Measurements from ENCODE around the gene PHLPP1.
"Not testable (repeated sequence)": the region's sequence is repeated elsewhere in the genome, so short reads cannot be mapped to it uniquely, and the experiment has no call there.

PHLPP1 gene

DNA sequence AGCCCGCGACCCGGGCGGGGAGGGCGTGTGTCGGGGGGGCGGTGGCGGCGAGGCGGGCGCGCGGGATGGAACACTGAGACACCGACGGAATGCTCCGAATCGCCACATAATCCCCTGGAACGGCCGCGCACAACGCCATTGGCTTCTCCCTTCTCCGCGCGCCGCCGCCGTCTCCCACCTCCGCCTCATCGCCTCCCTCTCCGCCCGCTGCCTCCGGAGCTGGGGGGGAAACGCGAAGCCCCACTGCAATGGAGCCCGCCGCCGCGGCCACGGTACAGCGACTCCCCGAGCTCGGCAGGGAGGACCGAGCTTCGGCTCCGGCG is at the start of gene PHLPP1:
Gene PHLPP1 (plus strand): TSS at position 106 of the 323 bp plus-strand sequence. CDS start 143 bp downstream, at position 249.
- no peak for DNase-seq

DNA sequence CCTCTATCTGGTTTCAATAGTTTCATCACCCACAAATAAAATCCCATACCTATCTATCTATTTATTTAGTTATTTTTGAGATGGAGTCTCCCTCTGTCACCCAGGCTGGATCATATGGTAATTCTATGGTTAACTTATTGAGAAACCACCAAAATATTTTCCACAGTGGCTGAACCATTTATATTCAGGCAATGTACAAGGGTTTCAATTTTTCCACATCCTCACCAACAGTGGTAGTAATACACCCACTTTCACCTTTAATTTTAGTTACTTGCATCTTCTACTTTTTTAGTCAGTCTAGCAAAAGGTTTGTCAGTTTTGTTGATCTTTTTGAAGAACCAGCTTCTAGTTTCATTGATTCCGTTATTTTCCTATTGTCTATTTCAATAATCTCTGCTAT is 46.1 kb upstream of the PHLPP1 start:
- DNase-seq: no peak

DNA sequence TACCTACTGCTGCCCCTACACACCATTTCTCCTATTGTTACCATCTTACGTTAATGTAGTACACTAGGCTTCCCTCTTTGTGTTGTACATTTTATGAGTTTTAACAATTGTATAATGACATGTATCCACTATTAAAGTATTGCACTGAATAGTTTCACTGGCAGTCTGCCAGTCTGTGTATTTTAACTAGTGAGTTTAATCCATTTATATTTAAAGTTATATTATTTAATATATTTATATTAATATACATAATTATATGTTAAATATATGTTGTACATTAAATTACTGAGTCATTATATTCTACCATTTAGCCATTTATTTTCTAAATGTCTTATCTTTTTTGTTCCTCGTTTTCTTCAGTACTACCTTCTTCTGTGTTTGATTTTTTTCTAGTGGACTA is 44.8 kb upstream of the PHLPP1 start:
- no peak for DNase-seq

DNA sequence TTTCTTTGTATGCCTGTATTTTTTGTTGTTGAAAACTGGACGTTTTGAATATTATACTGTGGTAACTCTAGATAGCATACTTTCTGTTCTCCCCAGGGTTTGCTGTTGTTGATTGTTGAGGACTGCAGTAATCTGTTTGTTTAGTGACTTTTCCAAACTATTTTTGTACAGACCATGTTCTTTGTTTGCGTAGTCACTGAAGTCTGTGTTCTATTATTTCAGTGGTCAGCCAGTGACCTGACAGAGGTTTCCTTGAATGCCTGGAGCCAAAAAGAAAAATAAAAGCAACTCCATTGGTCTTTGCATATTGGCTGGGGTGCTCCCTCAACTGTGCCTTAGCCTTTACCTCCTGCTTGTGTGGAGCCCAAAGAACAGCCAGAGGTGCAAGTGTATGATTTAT is 42.7 kb upstream of the PHLPP1 start:
- no peak for DNase-seq

DNA sequence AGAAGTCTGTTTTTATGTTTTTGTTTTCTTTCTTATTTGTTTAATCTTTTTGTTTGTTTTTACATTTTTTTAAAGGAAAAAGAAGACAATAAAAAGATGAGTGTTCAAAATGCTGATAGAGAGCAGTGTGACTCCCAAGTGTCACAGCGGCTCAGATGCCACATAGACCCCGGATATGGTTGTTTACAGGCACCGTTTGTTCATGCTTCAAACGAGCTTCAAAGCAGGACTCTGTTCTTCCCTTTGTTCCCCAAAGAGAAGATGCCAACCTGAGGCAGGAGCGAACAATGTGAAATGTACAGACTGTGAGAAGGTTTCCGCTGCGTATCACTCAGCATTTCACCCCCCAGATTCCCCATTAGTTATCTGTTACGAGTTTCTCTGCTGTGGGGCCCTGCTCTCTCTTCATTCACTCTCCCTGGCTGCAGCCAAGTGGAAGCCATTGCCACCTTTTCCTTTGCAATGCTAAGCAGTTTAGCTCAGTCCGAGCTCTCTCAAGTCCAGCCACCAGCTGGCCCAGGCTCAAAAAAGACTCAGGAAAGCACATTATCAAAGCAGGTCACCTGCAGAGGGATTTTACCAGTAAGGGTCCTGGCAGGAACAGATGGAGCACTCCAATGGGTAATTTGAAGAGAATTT is 36.4 kb upstream of the PHLPP1 start:
- DNase-seq: no peak

DNA sequence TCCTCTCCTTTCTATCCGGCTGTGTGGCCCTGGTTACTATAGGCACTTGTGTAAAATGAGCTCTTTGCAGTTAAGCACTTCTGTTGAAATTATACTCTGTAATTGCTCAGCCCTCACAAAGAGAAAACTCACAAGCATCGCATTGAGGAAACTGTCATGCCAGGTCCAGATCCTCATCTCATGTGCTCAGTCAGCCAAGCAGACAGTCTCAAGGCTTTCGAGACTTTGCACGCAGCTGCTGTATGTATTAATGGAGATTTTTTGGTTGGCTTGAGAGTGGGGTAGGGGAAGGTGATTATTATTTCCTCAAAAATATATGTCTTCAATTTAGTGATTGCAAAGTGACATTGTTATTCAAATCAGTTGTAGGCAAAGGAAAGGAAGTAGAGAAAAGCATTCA is 33.0 kb upstream of the PHLPP1 start:
- DNase-seq: no peak

DNA sequence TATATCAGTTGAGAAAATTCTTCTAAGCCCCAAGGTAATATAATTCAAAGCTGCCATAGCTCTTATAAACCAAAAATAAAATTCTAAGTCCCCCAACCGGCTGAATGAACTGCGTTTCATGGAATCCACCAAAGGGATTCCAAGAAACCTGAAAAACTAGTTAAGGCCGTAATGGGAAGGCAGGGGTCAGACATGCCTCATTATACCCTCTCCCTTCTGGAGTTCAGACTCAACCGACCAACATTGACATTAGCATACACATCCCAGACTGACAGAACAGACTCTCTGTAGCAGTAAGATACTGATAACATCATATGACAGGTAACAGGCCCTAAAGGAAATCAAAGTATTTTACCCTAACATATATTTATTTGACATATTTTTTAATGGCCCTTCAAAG is 31.4 kb upstream of the PHLPP1 start:
- DNase-seq: no peak

DNA sequence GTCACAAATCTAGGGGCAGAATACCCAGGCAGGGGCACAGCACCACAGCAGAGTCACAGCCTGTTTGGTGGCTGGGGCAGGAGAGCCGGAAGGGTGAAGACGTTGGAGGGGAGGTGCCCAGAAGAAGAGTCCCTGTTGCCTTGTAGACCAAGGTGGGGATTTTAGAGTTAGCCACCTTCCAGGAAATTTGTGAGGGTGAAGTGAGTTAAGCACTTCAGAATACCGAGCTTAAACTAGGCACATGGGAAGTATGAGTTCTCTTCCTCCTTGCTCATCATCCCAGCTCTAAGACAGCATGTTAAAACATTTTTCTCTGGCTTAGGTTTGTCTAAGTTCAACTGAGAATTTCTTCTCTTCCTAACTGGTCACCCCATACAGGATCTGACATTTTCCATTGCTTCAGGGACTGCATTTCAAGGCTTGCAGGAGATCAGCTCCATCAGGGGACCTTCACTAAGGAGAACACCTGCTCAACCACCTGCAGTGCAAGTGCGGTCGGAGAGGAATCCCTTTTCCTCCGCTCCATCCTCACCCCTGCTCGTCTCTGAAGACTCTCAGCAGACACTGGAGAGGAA is 26.5 kb upstream of the PHLPP1 start:
- no peak for DNase-seq

DNA sequence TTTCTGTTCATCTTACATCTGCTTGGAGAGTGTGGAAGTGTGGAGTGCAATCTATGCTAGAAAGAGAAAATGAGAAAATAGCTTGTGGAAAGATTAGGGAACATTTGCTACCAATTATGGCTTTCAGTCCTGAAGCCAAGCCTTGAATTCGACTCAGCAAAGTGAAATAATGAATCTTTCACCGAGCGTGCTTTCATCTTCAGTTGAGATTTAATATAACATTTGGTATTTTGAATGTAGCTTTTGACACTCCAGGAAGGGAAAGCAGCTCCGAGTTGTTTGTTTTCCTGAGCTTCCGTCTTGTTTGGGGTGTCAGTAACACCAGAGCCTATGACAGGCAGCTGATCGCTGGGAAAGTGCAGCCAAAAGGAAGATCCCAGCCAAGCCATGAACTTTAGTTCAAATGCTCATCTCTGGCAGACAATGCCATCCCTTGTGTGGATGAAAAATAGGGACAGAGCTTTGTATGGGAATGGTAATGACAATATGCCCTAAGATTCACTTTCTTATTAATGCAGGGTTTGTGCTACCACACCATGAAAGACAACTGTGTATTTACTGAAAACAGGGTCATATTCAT is 25.0 kb upstream of the PHLPP1 start:
- DNase-seq: no peak

DNA sequence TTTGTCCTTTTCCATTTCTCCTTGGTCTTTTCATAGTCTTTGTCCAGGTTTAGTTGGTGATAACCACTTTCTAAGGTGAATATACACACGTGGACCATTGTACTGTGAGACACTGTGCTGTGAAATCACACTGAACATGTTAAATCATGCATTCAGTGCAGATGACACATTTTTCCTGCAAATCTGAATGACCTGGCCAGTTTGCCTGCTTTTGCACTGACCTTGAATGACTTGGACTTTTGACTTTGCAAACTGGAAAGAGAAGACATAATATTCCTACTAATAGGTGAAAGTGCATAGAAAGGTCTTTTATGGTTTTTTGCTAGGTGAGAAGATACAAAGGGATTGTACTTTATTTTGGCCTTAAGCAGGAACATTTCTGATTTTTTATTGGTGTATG is 21.7 kb upstream of the PHLPP1 start:
- DNase-seq: no peak

DNA sequence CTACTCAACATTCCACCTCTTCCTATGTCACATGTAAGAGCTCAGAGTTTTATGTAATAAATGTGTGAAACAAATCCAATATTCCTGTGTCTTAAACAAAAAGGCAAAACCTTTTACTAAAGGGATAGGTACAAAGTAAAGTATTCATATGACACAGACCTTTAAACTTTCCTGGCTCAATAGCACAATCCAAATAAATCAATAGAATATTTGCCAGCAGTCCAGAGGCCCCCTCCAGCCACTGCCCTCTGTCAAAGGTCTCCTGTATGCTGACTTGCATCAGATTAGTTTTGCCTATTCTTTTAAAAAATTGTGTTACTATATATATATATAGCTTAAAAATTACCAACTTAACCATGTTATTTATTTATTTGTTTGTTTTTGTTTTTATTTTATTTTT is 17.7 kb upstream of the PHLPP1 start:
- no peak for DNase-seq

DNA sequence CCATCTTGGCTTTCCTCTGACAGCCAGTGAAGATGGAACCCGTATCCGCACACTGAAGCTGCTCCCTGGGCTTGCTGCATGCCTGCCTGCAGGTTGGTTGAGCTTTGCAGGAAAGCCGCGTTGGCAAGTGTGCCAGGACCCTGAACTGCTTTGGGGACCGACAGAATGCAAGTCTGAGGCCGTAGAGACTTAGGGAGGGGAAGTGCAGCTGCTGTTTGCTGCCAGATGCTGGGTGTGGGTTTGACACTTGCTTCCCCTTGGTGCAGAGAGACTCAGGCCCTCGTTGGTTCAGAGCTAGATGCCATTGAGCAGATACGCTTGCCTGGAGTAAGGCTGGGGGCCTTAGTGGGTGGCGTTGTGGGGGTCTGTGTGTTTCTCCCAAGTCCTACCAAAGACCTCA is 13.1 kb upstream of the PHLPP1 start:
- DNase-seq: no peak

DNA sequence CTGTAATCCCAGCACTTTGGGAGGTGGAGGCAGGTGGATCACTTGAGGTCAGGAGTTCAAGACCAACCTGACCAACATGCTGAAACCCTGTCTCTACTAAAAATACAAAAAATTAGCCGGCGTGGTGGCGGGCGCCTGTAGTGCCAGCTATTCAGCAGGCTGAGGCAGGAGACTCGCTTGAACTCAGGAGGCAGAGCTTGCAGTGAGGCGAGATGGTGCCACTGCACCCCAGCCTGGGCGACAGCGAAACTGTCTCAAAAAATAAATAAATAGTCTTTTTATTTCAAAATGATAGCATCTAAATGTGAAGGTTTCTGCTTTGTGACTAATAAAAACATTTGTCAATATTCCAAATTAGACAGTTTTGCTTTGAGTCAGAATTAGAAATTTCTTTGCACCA is 8.5 kb upstream of the PHLPP1 start:
- DNase-seq: not testable (repeated sequence)

DNA sequence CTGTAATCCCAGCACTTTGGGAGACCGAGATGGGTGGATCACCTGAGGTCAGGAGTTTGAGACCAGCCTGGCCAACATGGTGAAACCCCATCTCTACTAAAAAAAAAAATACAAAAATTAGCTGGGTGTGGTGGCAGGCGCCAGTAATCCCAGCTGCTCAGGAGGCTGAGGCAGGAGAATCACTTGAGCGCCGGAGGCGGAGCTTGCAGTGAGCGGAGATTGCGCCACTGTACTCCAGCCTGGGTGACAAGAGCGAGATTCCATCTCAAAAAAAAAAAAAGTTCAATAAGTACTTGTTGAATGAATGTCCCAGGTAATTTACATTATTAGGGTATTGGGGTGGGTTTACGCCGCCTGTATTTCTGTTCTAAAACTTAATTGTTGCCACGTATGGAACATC is 5.4 kb upstream of the PHLPP1 start:
- DNase-seq: not testable (repeated sequence)

DNA sequence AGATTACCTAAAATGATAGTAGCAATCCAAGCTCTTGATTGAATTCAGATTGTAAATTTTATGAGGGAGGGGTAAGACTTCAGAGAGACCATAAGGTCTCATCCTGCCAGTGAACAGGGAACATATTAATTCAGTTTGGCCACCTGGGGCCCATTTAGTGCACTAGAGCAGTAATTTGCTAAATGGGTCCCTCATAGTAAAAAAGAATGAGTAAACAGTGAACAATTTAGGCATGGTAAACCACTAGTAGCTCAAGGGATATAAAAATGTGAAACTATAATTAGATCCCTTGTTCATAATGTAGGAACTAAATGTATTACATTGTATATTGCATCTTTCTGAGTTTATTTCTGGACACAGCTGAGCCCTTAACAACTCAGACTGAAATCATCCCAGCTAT is 4.9 kb upstream of the PHLPP1 start:
- DNase-seq: no peak

DNA sequence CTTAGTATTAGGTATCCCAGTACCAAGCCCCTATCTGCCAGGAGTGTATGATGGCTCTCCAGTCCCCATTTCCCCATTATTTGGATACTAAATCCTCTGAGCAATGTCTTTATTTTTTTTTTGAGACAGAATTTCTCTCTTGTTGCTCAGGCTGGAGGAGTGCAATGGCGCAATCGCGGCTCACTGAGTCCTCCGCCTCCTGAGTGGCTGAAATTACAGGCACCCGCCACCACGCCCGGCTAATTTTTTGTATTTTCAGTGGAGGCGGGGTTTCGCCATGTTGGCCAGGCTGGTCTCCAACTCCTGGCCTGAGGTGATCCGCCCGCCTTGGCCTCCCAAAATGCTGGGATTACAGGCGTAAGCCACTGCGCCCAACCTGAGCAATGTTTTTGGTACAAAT is 3.6 kb upstream of the PHLPP1 start:
- DNase-seq: no peak

DNA sequence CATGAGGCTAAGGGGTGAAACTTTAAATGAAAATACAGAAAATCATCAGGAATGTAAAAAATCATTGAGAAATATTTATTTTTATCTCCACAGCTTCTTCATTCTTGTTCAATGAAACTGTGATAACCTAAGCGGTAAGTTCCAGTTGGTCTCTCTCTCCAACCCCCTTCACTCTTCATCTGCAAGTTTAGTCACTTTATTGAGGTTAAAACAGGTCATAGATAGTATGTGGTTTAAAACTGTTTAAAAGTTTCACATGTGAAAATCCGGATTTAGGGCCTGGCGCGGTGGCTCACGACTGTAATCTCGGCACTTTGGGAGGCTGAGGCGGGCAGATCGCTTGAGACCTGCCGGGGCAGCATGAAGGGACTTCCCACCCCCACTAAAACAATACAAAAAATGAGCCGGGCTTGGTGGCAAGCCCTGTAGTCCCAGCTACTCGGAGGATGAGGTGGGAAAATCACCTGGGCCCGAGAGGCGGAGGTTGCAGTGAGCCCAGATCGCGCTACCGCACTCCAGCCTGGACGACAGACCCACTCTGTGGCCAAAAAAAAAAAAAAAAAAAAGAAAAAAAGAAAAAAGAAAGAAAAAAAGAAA is 1.6 kb upstream of the PHLPP1 start:
- DNase-seq: no peak

DNA sequence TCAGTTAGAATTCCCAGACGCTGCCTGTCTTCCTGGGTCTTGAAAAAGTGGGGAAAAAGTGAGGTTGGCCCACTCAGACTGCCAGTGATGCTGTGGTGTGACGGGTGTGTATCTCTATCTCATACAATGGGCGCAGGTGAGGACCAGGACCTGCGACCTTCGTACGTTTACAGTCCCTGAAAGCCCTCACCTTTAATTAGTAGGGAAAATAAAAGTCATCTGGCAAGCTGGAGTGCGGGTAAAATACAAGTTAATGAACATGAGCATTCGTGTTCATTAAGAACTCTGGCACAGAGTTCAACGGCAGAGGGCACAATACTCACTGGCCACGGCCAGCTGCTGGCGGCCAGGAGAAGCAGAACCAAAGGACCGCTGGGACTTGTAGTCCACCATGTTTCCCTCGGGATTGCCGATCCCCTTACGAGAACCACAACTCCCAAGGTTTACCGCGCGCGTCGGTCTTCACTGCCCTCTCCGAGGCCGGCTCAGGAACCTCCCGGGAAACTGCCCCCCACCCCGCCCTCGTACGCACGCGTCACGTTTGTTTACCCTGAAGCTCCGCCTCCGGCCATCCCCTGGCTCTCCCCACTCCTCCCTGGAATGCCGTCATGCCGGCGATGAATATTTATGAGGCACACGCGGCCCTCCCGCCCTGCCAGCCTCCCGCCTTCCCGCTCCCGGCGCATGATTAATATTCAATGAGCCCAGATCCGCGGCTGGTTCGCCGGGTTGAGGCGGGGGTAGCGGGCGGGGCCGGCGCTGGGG is 488 bp upstream of the PHLPP1 start:
- peak; percentile 94 for DNase-seq

DNA sequence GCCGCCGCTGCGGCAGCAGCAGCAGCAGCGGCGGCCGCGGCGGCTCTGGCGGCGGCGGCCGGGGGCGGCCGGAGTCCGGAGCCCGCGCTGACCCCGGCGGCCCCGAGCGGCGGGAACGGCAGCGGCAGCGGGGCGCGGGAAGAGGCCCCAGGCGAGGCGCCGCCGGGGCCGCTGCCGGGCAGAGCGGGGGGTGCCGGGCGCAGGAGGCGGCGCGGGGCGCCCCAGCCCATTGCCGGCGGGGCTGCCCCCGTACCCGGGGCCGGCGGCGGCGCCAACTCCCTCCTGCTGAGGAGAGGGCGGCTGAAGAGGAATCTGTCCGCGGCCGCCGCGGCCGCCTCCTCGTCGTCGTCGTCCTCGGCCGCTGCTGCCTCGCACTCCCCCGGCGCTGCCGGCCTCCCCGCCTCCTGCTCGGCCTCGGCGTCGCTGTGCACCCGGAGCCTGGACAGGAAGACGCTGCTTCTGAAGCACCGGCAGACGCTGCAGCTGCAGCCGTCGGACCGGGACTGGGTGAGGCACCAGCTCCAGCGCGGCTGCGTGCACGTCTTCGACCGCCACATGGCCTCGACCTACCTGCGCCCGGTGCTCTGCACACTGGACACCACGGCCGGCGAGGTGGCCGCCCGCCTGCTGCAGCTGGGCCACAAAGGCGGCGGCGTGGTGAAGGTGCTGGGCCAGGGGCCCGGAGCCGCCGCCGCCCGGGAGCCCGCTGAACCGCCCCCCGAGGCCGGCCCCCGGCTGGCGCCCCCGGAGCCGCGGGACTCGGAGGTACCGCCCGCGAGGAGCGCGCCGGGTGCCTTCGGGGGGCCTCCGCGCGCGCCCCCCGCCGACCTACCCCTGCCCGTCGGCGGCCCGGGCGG is 646 bp downstream of the PHLPP1 start:
- DNase-seq: peak; percentile 66

DNA sequence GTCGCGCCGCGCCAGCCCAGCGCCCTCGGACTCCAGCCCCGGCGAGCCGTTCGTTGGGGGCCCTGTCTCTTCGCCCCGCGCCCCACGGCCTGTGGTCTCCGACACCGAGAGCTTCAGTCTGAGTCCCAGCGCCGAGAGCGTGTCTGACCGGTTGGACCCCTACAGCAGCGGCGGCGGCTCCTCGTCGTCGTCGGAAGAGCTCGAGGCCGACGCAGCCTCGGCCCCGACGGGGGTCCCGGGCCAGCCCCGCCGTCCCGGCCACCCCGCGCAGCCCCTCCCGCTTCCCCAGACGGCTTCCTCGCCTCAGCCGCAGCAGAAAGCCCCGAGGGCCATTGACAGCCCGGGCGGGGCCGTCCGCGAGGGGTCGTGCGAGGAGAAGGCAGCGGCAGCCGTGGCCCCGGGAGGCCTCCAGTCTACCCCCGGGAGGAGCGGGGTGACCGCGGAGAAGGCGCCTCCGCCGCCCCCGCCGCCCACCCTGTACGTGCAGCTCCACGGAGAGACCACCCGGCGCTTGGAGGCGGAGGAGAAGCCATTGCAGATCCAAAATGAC is 1.4 kb downstream of the PHLPP1 start:
- DNase-seq: peak; percentile 51

DNA sequence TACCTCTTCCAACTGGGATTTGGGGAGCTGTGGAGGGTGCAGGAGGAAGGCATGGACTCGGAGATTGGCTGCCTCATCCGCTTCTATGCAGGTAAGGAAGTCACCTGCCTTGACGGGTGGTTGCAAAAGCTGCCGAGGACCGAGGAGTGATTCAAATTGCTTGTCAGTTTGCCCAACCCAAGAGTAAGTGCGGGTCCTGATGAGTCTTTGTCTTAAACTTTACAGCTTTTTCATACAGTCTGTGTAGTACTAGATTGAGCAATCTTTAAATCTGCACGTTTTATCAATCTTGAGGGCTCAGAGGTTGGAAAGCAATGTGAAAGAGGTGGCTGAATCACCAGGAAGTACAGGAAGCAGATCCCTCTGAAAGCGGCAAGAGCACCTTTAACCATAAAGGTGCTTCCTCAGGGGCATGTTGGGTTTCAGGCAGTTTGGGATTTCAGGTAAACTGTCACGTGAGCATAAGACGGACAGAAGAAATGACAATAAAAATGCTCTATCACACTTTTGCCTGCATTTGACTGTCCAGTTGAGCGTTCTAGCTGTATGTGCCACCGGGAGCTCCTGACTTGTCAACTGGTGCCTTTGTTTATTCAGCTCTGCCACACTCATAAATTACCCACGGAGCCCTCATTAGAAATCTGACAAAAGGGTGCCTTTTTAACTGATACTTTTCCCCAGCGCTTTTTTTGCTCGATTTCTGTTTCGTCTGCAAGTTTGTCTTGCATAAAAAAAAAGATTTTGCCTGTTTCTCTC is 2.0 kb downstream of the PHLPP1 start:
- DNase-seq: peak; percentile 64
